ENCODE measurements around the gene TNFSF12. TPM values are rescaled to one million over a fixed set of nuclear protein-coding genes. Genes with fewer than 3 reads are reported as not detected.
A peak's percentile ranks its signal among the peaks of the same experiment; 100 is the strongest.

The TNFSF12 gene
- total and polyA plus RNA-seq, 9 of the 15 experiments (the other 6 are each of a cell fraction or from before 2014, with no cell fraction given) = 0.03 to 0.95 (median 0.19) TPM; not detected in 3

GRCh38 chr17:7557147-7557764 is 8.4 kb downstream of the TNFSF12 start:
- Histone ChIP-seq H3K79me2 (ENCODE audit: control insufficient read depth, insufficient read depth, low read length) (peaks cover 11% of the 10 kb centered on the region), H2AFZ (ENCODE audit: low read depth, low read length) (no peak overlapping the region), H3K27ac (ENCODE audit: extremely low read depth, low read depth, low read length) (no peak overlapping the region), H3K9me3 (replicated peaks; ENCODE audit: control insufficient read depth, insufficient read depth, low read depth, low read length) (no peaks in the 10 kb centered on the region), H3K4me1 (replicated peaks in 1 of 2; ENCODE audit: control insufficient read depth in 2 of 2, insufficient read depth in 2 of 2, low read length in 2 of 2) (peaks cover 10 to 48% of the 10 kb centered on the region in 2 experiments; a peak in 4 of 5 replicates), H3K4me3 (no peak overlapping the region), H3K4me2 (ENCODE audit: insufficient read depth, low read length) (no peak overlapping the region), H4K20me1 (replicated peaks; ENCODE audit: control insufficient read depth, insufficient read depth, low read length) (no peaks in the 10 kb centered on the region), H3K9me1 (ENCODE audit: control insufficient read depth, insufficient read depth, low read length) (no peaks in the 10 kb centered on the region), H3K27me3 (ENCODE audit: control insufficient read depth in 2 of 2, insufficient read depth in 2 of 2, low read length in 2 of 2) (no peaks in the 10 kb centered on the region), H3K36me3 (ENCODE audit: control insufficient read depth, insufficient read depth, low read length) (no peaks in the 10 kb centered on the region), H3K9ac (ENCODE audit: insufficient read depth in 1 of 2, low read depth in 2 of 2, low read length in 2 of 2) (peak overlapping the region in 1 of 2 experiments; percentile 20; a peak in 1 of 4 replicates)
- in situ Hi-C loops (cut with MboI) = loop anchor here (10.0 to 25.0 kb wide), 2 partner anchors 202 to 520 kb away; partner anchors contain the start of genes KCTD11, SLC16A11, SLC16A13 and TMEM95
- TF ChIP-seq JUN (IDR thresholded peaks at IDR 0.05; ENCODE audit: borderline replicate concordance, low read depth, low read length) (no peak), JUN (CRISPR knock-in tag; IDR thresholded peaks at IDR 0.05; ENCODE audit: borderline replicate concordance) (no peak), MAFG (tag; conservative IDR thresholded peaks at IDR 0.05) (no peak)
- intact Hi-C loops (cut with micrococcal nuclease) = no loop called here
- FAIRE-seq = no peak
- ChIA-PET POLR2A (interaction anchor here (0.6 to 1.2 kb wide), 5 partner anchors 19 to 298 kb away, joined by 3 read pairs; no protein-coding TSS in a partner anchor), CTCF (ENCODE audit: low intra/inter-chr PET ratio) (no interaction called here)
- DNase-seq (ENCODE audit: extremely low read depth in 1 of 4, low spot score in 3 of 4) = no peak
- WGBS (ENCODE audit: insufficient coverage, low coverage, missing lambda C conversion rate) = 70% methylated on average over 17 of the region's 19 CpGs
- no TSS peak for BruUV-seq (replicated peaks)
- no peak for ATAC-seq
